A549 treated with AZD9567 at 1 μM for 4 hours (cell line): ENCODE data around the gene PCDHGB7. TPM values are rescaled to one million over a fixed set of nuclear protein-coding genes. Genes with fewer than 3 reads are reported as not detected.

ENCODE experiments used
- total RNA-seq: library from RNA; stranded (reverse); fragments of 200-300 nt; extraction: Qiagen RNA extraction; gene quantifications from 5 replicates; pipeline ENCODE4 v1.2.3, GENCODE V29; 2022; ENCODE audit not compliant: insufficient read depth

The PCDHGB7 gene
- total RNA-seq, result 0.05 to 0.70 TPM (median 0.06 TPM) in 5 replicates

GRCh38 chr5:141417494-141418172 is at the start of gene PCDHGB7:
TSS of gene PCDHGB7 (plus strand) at chr5:141417677. CDS start at chr5:141417860, 183 bp downstream.

GRCh38 chr5:141369994-141370848 is 47.3 kb upstream of the PCDHGB7 start, which contains the start of gene PCDHGB3:
TSS of gene PCDHGB3 (plus strand) at chr5:141370242. CDS start at chr5:141370395, 153 bp downstream.

GRCh38 chr5:141373673-141374317 is 43.7 kb upstream of the PCDHGB7 start, which contains the start of gene PCDHGA6:
TSS of gene PCDHGA6 (plus strand) at chr5:141373891. CDS start at chr5:141374084, 193 bp downstream.

GRCh38 chr5:141382469-141383294 is 34.8 kb upstream of the PCDHGB7 start, which contains the start of gene PCDHGA7:
TSS of gene PCDHGA7 (plus strand) at chr5:141382742. CDS start at chr5:141382900, 158 bp downstream.

GRCh38 chr5:141387557-141388311 is 29.7 kb upstream of the PCDHGB7 start, which contains the start of gene PCDHGB4:
TSS of gene PCDHGB4 (plus strand) at chr5:141387698. CDS start at chr5:141387885, 187 bp downstream.

GRCh38 chr5:141392429-141393198 is 24.9 kb upstream of the PCDHGB7 start, which contains the start of gene PCDHGA8:
TSS of gene PCDHGA8 (plus strand) at chr5:141392633. CDS start at chr5:141392814, 181 bp downstream.

GRCh38 chr5:141397756-141398551 is 19.5 kb upstream of the PCDHGB7 start, which contains the start of gene PCDHGB5:
TSS of gene PCDHGB5 (plus strand) at chr5:141397947. CDS start at chr5:141398128, 181 bp downstream.

GRCh38 chr5:141402553-141403243 is 14.8 kb upstream of the PCDHGB7 start, which contains the start of gene PCDHGA9:
TSS of gene PCDHGA9 (plus strand) at chr5:141402778. CDS start at chr5:141402953, 175 bp downstream.

GRCh38 chr5:141407790-141408505 is 9.5 kb upstream of the PCDHGB7 start, which contains the start of gene PCDHGB6:
TSS of gene PCDHGB6 (plus strand) at chr5:141408021. CDS start at chr5:141408203, 182 bp downstream.

GRCh38 chr5:141412854-141413539 is 4.5 kb upstream of the PCDHGB7 start, which contains the start of gene PCDHGA10:
TSS of gene PCDHGA10 (plus strand) at chr5:141412987. CDS start at chr5:141413176, 189 bp downstream.

GRCh38 chr5:141420855-141421488 is 3.5 kb downstream of the PCDHGB7 start, which contains the start of gene PCDHGA11:
TSS of gene PCDHGA11 (plus strand) at chr5:141421051. CDS start at chr5:141421228, 177 bp downstream.

GRCh38 chr5:141430332-141431113 is 13.0 kb downstream of the PCDHGB7 start, which contains the start of gene PCDHGA12:
TSS of gene PCDHGA12 (plus strand) at chr5:141430507. CDS start at chr5:141430760, 253 bp downstream.

